Choroid plexus epithelial cell (primary cell): ENCODE results near the gene ASB13.
"Not testable (repeated sequence)": the region's sequence is repeated elsewhere in the genome, so short reads cannot be mapped to it uniquely, and the experiment has no call there.

ENCODE experiments used
- DNase-seq: peaks from one replicate; pipeline ENCODE4 v3.0.0-alpha.2; 2010; ENCODE audit warnings: low read depth
- H3K4me3 ChIP-seq: 2 replicates; pipeline ENCODE4 v1.5.1; 2011; ENCODE audit warnings: low read depth, mild to moderate bottlenecking, control low read depth, low read length, moderate library complexity
- TF ChIP-seq, protein P1 (sequence below): conservative IDR thresholded peaks from 2 replicates; pipeline ENCODE4 v1.5.1; 2011; ENCODE audit warnings: low read depth, mild to moderate bottlenecking, control low read depth, inconsistent platforms, low read length, moderate library complexity

The ASB13 gene

DNA sequence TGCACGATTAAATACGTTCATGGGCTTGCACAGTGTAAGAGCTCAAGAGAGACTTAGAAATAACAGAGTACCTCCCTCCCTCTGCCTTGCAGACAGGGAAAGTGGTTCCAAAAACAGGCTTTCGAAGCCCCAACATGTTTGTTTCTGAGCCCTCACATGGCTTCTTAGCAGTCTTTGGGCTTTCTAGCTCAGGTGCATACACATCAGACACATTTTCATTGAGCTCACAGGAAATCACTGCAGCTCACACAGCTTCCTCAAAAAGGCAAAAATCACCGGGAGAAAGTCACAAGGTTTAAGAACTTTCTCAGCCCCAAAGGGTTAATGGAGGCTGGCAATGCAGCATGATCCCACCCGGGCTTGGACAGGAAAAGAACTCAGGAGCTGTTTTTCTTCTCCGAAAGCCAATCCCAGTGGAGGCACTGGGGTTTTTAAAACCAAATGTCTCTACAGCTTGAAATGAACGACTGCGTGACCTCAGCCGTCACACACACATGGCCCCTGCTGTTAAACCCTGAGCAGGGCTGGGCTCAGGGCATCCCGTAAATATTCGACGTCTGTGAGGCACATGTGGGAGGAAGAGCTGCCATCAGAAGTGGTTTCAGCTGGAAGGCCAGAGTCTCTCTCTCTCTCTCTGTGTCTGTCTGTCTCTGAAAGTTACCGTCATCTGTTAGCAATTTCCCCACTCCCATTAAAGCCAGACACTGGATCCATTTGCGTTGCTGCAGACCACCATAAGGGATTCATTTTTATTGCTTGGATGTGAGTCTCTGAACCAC, 71.9 kb downstream of the ASB13 start:
- TF ChIP-seq, protein P1, sequence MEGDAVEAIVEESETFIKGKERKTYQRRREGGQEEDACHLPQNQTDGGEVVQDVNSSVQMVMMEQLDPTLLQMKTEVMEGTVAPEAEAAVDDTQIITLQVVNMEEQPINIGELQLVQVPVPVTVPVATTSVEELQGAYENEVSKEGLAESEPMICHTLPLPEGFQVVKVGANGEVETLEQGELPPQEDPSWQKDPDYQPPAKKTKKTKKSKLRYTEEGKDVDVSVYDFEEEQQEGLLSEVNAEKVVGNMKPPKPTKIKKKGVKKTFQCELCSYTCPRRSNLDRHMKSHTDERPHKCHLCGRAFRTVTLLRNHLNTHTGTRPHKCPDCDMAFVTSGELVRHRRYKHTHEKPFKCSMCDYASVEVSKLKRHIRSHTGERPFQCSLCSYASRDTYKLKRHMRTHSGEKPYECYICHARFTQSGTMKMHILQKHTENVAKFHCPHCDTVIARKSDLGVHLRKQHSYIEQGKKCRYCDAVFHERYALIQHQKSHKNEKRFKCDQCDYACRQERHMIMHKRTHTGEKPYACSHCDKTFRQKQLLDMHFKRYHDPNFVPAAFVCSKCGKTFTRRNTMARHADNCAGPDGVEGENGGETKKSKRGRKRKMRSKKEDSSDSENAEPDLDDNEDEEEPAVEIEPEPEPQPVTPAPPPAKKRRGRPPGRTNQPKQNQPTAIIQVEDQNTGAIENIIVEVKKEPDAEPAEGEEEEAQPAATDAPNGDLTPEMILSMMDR: no peak
- peak; percentile 60 for DNase-seq
- no peak overlapping the region for H3K4me3 ChIP-seq

DNA sequence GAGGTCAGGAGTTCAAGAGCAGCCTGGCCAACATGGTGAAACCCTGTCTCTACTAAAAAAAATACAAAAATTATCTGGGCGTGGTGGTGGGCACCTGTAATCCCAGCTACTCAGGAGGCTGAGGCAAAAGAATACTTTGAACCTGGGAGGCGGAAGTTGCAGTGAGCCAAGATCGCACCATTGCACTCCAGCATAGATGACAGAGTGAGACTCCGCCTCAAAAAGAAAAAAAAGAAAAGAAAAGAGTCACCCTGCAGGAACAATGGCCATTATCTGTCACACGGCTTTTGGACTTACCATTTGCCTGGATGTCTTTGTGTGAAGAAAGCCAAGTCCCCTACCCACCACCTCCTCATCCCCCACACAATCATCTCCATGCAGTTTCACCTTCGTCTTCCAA, 73.0 kb downstream of the ASB13 start:
- not testable (repeated sequence) for DNase-seq, H3K4me3 ChIP-seq

DNA sequence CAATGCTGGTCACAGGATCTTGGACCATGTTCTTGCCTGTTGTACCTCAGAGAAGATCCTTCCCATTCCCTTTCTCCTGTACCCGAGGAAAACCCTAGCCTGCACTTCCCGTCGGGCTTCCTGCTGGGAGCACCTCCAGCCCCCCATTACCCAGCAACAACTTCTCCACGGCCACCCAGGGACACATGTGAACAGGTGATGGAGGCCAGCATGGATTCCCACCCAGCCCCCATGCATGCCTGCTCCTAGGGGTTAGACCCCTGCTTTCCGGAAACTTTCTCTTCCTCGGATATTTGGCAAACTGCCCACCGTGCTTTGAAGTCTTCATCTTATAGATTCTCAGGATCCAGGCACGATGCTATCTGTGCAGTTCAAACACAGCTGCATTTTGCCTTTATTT, 74.3 kb downstream of the ASB13 start:
- no peak overlapping the region for H3K4me3 ChIP-seq
- TF ChIP-seq, protein P1: no peak
- no peak for DNase-seq

DNA sequence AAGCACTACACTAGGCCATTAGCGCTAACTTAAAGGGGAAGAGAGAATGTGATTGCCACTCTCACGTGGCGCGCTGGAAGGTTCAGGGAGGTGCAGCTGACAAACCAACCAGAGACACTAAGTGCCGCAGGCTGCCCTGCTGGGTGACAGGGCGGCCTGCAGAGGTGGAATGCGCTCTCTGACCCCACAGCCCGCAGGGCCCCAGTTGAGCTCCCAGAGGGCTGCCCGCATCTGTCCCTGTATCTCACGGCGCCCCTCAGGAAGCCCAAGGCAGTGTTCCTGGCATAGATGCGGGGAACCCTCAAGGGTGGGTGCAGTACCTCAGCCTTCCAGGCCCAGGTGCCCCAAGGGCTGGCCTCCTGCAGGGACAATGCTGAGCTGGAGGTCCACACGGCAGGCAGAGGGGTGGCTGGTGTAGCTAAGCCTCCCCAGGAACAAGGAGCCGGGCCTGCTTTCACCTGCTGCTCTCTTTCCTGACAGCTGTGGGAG, 75.0 kb downstream of the ASB13 start:
- no peak for DNase-seq
- no peak overlapping the region for H3K4me3 ChIP-seq
- TF ChIP-seq, protein P1: no peak

DNA sequence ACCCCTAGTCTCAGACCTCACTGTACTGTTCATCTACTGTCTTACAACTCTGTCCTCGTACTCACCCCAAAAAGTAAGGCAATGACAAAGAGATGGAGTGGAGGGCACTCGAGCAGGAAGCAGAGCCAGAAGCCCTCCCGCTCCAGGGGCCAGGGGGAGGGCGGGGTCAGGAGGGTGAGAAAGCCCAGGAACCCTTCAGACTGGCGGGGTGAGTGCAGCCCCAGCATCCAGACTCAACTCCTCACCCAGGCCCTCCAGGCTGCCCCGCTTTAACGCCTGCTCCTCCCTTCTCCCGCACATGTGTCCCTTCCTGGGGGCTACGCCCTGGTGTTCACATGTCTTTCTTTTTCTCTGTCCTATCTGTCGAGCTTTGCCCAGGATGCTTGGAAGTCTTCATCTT, 75.6 kb downstream of the ASB13 start:
- DNase-seq: no peak
- no peak overlapping the region for H3K4me3 ChIP-seq
- TF ChIP-seq, protein P1: no peak

DNA sequence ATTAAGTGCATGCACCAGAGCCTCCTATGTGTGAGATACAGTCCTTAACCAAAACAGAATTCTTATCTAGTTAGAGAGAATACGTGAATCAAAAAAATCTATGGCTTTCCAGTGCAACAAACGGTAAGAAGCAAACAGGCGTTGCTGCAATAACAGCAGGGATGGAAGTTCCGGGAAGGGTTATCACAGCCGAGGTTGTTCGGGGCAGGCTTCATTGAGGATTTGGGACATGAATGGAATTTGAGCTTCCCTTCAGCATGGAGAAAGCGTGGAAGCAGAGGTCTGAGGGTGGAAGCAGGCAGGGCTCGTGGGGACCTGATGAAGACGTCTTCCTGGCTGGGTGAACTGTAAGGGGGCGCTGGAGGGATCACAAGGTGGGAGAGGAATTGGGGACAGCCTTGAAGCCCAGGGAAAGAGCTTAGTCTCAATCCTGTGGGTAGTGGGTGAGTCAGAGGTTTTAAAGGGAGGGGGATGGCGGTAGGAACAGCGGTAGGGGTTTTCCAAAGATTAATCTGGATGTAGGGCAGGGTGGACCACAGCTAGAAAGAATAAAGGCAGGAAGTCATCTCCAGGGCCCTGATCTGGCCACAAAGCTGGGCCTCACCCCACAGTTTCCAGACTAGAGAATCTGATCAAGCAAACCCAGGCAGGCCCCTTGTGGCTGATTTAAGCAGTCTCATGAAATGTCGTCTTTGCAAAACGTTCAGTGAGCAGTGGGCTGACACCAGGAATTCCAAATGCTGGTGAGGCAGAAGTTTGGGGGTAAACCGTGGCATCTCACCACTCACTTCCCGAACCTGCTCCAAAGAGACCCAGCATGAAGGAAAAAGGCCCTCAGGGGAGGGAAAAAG, 76.5 kb downstream of the ASB13 start:
- TF ChIP-seq, protein P1: peak; percentile 55
- H3K4me3 ChIP-seq: no peak overlapping the region
- peak; percentile 58 for DNase-seq

DNA sequence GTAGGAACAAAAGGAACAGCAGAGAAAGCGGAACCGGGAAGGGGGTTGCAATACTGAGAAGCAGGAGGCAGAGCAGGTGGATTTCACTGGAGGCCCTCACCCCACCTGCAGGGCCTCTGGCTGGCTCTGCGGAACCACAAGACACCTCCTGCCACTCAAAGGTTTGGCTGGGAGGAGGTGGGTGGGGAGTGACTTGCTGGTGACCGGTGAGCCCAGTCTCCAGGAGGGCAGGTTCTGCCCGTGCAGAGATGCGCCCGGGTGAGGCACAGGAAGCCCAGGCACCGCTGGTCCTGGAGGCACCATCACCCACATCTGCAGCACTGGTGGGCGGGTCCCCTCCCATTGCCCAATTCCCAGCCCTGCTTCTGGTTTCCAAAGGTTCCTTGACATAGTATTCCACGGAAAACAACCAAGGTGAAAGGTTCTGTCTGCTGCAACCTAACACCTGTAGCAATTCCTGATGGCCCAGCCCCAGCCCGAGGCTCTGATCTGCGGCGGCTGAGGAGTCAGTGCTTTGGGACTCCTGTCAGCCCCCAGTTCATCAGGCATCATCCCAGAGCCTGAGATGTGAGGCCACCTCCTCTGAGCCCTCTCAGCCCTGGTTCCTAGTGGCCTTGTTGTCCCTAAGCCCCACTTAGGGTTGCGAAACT, 77.3 kb downstream of the ASB13 start:
- TF ChIP-seq, protein P1: no peak
- no peak overlapping the region for H3K4me3 ChIP-seq
- no peak for DNase-seq
